Loucy (cell line): ENCODE measurements around the gene ZNF26.

Experiments used
- H2AFZ ChIP-seq: fragments of 200-600 bp; sonication (generic); 2 replicates; pipeline ENCODE4 v1.6.0; 2016; ENCODE audit warnings: antibody characterized with exemption, mild to moderate bottlenecking, low read length, moderate library complexity
- H3F3A ChIP-seq: fragments of 200-600 bp; 2 replicates; pipeline ENCODE4 v1.6.0; 2016; ENCODE audit warnings: antibody characterized with exemption, low read depth, mild to moderate bottlenecking
- H3K27me3 ChIP-seq: fragments of 200-600 bp; sonication (generic); 2 replicates; pipeline ENCODE4 v1.6.1; 2014; ENCODE audit warnings: low read length, mild to moderate bottlenecking; ENCODE audit not compliant: insufficient read depth, poor library complexity, severe bottlenecking
- H3K36me3 ChIP-seq: fragments of 200-600 bp; sonication (generic); 2 replicates; pipeline ENCODE4 v1.6.1; 2016; ENCODE audit warnings: low read length; ENCODE audit not compliant: insufficient read depth
- H3K4me1 ChIP-seq: fragments of 200-600 bp; sonication (generic); 2 replicates; pipeline ENCODE4 v1.5.1; 2014; ENCODE audit warnings: low read length, mild to moderate bottlenecking; ENCODE audit not compliant: insufficient read depth, poor library complexity, severe bottlenecking
- H3K4me2 ChIP-seq: fragments of 200-600 bp; sonication (generic); 2 replicates; pipeline ENCODE4 v1.6.0; 2014; ENCODE audit warnings: antibody characterized with exemption, low read length, low read depth, mild to moderate bottlenecking; ENCODE audit not compliant: poor library complexity, severe bottlenecking
- H3K4me3 ChIP-seq: fragments of 200-600 bp; sonication (generic); 2 replicates; pipeline ENCODE4 v1.5.1; 2014; ENCODE audit warnings: low read length, mild to moderate bottlenecking, mixed read lengths; ENCODE audit not compliant: poor library complexity, severe bottlenecking
- H3K79me2 ChIP-seq: fragments of 200-600 bp; sonication (generic); 2 replicates; pipeline ENCODE4 v1.6.1; 2014; ENCODE audit warnings: low read length; ENCODE audit not compliant: insufficient read depth
- H3K9ac ChIP-seq: fragments of 200-600 bp; sonication (generic); 2 replicates; pipeline ENCODE4 v1.6.0; 2014; ENCODE audit warnings: mild to moderate bottlenecking, low read depth, low read length, moderate library complexity; ENCODE audit not compliant: poor library complexity, severe bottlenecking
- H3K9me2 ChIP-seq: fragments of 200-600 bp; sonication (generic); replicated peaks from 2 replicates; pipeline ENCODE4 v1.6.1; 2016; ENCODE audit warnings: low read depth, low read length, mixed read lengths
- H3K9me3 ChIP-seq: fragments of 200-600 bp; sonication (generic); 2 replicates; pipeline ENCODE4 v1.6.1; 2014; ENCODE audit warnings: mild to moderate bottlenecking, antibody characterized with exemption, low read length, low read depth; ENCODE audit not compliant: insufficient read depth
- H4K20me1 ChIP-seq: fragments of 200-600 bp; sonication (generic); 2 replicates; pipeline ENCODE4 v1.6.0; 2014; ENCODE audit warnings: antibody characterized with exemption, low read length, mild to moderate bottlenecking; ENCODE audit not compliant: insufficient read depth, poor library complexity, severe bottlenecking
- EZH2phosphoT487 ChIP-seq: fragments of 200-600 bp; IDR thresholded peaks from 2 replicates; pipeline ENCODE4 v1.6.1; 2018; ENCODE audit warnings: antibody characterized with exemption, mild to moderate bottlenecking, moderate library complexity, borderline replicate concordance
- TF ChIP-seq, protein P1 (sequence below): fragments of 200-600 bp; sonication (generic); conservative IDR thresholded peaks from 2 replicates; pipeline ENCODE4 v1.5.1; 2014; ENCODE audit warnings: mild to moderate bottlenecking, antibody characterized with exemption, low read length

ZNF26 gene

DNA sequence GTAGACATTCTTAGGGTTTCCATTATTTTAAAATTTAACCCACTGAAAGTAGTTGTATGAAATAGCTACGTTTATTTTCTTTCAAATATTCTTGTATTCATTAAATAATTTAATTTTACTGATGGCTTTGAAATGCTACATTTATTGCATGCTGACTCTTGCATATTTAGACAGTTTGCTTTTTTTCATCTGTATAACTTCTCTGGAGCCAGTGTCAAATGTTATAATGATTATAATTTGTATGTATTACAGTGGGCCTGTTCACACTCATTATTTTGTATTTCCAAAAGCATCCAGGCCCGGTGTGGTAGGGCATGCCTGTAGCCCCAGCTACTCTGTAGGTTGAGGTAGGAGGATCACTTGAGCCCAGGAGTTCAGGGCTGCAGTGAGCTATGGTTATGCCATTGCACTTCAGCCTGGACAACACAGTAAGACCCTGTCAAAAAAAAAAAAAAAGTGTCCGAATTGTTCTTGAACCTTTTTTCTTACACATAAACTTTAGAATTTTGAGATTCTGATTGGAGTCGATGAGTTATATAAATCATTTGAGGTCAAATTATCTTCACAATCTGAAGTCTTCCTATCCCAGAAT is 52.0 kb downstream of the ZNF26 start:
- peak overlapping the region; percentile 91 for H3K4me3 ChIP-seq
- peaks cover 23% of the 10 kb centered on the region for H3K36me3 ChIP-seq
- H3K27me3 ChIP-seq: no peaks in the 10 kb centered on the region
- no peak for TF ChIP-seq EZH2phosphoT487
- TF ChIP-seq, protein P1, sequence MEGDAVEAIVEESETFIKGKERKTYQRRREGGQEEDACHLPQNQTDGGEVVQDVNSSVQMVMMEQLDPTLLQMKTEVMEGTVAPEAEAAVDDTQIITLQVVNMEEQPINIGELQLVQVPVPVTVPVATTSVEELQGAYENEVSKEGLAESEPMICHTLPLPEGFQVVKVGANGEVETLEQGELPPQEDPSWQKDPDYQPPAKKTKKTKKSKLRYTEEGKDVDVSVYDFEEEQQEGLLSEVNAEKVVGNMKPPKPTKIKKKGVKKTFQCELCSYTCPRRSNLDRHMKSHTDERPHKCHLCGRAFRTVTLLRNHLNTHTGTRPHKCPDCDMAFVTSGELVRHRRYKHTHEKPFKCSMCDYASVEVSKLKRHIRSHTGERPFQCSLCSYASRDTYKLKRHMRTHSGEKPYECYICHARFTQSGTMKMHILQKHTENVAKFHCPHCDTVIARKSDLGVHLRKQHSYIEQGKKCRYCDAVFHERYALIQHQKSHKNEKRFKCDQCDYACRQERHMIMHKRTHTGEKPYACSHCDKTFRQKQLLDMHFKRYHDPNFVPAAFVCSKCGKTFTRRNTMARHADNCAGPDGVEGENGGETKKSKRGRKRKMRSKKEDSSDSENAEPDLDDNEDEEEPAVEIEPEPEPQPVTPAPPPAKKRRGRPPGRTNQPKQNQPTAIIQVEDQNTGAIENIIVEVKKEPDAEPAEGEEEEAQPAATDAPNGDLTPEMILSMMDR: no peak
- peak overlapping the region; percentile 86 for H3K4me2 ChIP-seq
- H3F3A ChIP-seq: 0 out of 2 replicates have a peak, but pooled peaks cover 4% of the 10 kb centered on the region
- no peaks in the 10 kb centered on the region for H3K9me2 ChIP-seq
- H4K20me1 ChIP-seq: peaks cover 7% of the 10 kb centered on the region
- H3K9ac ChIP-seq: peak overlapping the region; percentile 88
- peaks cover 53% of the 10 kb centered on the region for H3K79me2 ChIP-seq
- peaks cover 14% of the 10 kb centered on the region for H3K4me1 ChIP-seq
- H3K9me3 ChIP-seq: peaks cover 13% of the 10 kb centered on the region; the same call in 1 of the 2 replicates
- H2AFZ ChIP-seq: peak overlapping the region; percentile 90

DNA sequence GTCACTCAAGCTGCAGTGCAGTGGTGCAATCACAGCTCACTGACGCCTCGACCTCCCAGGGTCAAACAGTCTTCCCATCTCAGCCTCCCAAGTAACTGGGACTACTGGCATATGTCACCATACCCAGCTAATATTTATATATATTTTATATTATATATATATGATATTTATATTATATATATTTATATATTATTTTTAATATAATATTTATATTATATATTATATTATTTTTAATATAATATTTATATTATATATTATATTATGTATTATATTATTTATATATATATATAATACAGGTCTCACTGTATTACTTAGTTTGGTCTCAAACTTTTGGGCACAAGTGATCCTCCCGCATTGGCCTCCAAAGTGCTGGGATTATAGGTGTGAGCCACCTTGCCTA is 60.5 kb downstream of the ZNF26 start:
- H3K4me3 ChIP-seq: no peak overlapping the region
- peaks cover 91% of the 10 kb centered on the region for H3K36me3 ChIP-seq
- H3K9me3 ChIP-seq: peaks cover 80% of the 10 kb centered on the region

DNA sequence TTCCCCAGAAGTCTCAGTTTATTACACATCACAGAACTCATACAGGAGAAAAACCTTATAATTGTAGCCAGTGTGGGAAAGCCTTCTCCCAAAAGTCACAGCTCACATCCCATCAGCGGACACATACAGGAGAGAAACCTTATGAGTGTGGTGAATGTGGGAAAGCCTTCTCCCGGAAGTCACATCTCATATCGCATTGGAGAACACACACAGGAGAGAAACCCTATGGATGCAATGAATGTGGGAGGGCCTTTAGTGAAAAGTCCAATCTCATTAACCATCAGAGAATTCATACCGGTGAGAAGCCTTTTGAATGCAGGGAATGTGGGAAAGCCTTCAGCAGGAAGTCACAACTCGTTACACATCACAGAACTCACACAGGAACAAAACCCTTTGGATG is 71.3 kb downstream of the ZNF26 start:
- H3K9me3 ChIP-seq: peaks cover 83% of the 10 kb centered on the region
- H3K27me3 ChIP-seq: peaks cover 6% of the 10 kb centered on the region
- no peak overlapping the region for H2AFZ ChIP-seq
- no peaks in the 10 kb centered on the region for H3K79me2 ChIP-seq
- peaks cover 47% of the 10 kb centered on the region for H3K36me3 ChIP-seq
- no peak overlapping the region for H3K4me2 ChIP-seq
- no peaks in the 10 kb centered on the region for H3K9me2 ChIP-seq
- H3F3A ChIP-seq: peaks cover 4% of the 10 kb centered on the region; the same call in 1 of the 2 replicates
- H3K4me3 ChIP-seq: no peak overlapping the region
- TF ChIP-seq EZH2phosphoT487: no peak
- TF ChIP-seq, protein P1: no peak
- H3K4me1 ChIP-seq: no peaks in the 10 kb centered on the region
- H3K9ac ChIP-seq: no peak overlapping the region
- H4K20me1 ChIP-seq: no peaks in the 10 kb centered on the region

More for the DNA sequence above, 60.5 kb downstream of the ZNF26 start:
- Histone ChIP-seq H3K79me2 (peaks cover 36% of the 10 kb centered on the region; the same call in 1 of the 2 replicates), H3K9ac (no peak overlapping the region), H3K27me3 (no peaks in the 10 kb centered on the region), H3K9me2 (no peaks in the 10 kb centered on the region), H2AFZ (no peak overlapping the region), H3K4me2 (no peak overlapping the region), H3K4me1 (no peaks in the 10 kb centered on the region), H3F3A (0 out of 2 replicates have a peak, but pooled peaks cover 4% of the 10 kb centered on the region), H4K20me1 (no peaks in the 10 kb centered on the region)
- no peak for TF ChIP-seq EZH2phosphoT487
